Endothelial cell of umbilical vein (primary cell): ENCODE measurements around the gene DZIP1. TPM values are rescaled to one million over a fixed set of nuclear protein-coding genes. Genes with fewer than 3 reads are reported as not detected.
A peak's percentile ranks its signal among the peaks of the same experiment; 100 is the strongest.

Experiments used
- BruUV-seq: library from RNA; stranded (reverse); fragments of 400-500 nt; replicated peaks from 2 replicates; lab custom pipeline; 2021; lab: Mats Ljungman, UMichigan
- CTCF ChIA-PET: fragments of 300-600, 350-600 bp; sonication (Branson Sonifier 250); formaldehyde crosslinking; loops from one replicate; lab custom pipeline; 2021; ENCODE audit warnings: antibody characterized with exemption, inconsistent platforms; lab: Charles Lee
- POLR2A ChIA-PET: fragments of 300-600, 350-600 bp; sonication (Branson Sonifier 250); formaldehyde crosslinking; loops from one replicate; lab custom pipeline; 2021; ENCODE audit warnings: antibody characterized with exemption, inconsistent platforms; lab: Charles Lee
- DNase-seq: peaks from one replicate; pipeline ENCODE4 v3.0.0-alpha.2; 2011; ENCODE audit warnings: low read depth, low spot score
- FAIRE-seq: peaks from 2 replicates; lab custom pipeline; 2011; peaks lifted over from hg19 to GRCh38; lab: Jason Lieb, UNC
- H2AFZ ChIP-seq: 2 replicates; pipeline ENCODE4 v1.6.0; 2012; ENCODE audit warnings: low read depth, low read length, control low read depth, inconsistent platforms
- H3K27ac ChIP-seq: 2 replicates; pipeline ENCODE4 v1.5.1; 2011; ENCODE audit warnings: low read depth, mild to moderate bottlenecking, control low read depth, low read length, moderate library complexity; ENCODE audit not compliant: insufficient read depth
- H3K27me3 ChIP-seq, 2 experiments: 2 replicates each; pipeline versions ENCODE4 v1.6.0 to v1.6.1; 2011; ENCODE audit warnings: low read length in 2 of 2, mixed read lengths in 1 of 2; ENCODE audit not compliant: control insufficient read depth in 2 of 2, insufficient read depth in 2 of 2
- H3K36me3 ChIP-seq, 2 experiments: 2 replicates in 1 of 2; 3 replicates in 1 of 2; pipeline ENCODE4 v1.5.1; 2011; ENCODE audit warnings: low read length in 2 of 2, mild to moderate bottlenecking in 1 of 2, moderate library complexity in 1 of 2; ENCODE audit not compliant: control insufficient read depth in 2 of 2, insufficient read depth in 2 of 2; ENCODE audit errors: extremely low read depth in 1 of 2
- H3K4me1 ChIP-seq: 3 replicates; pipeline ENCODE4 v1.5.1; 2011; ENCODE audit warnings: mild to moderate bottlenecking, low read length; ENCODE audit not compliant: control insufficient read depth, insufficient read depth; ENCODE audit errors: extremely low read depth
- H3K4me2 ChIP-seq: 2 replicates; pipeline ENCODE4 v1.6.1; 2011; ENCODE audit warnings: low read length, control low read depth, mixed read lengths; ENCODE audit not compliant: insufficient read depth
- H3K4me3 ChIP-seq, 3 experiments: fragments of 200-600 bp in 1 of 3; sonication (generic), shearing (Covaris generic) in 1 of 3; replicated peaks in 1 of 3; 2 replicates each; pipeline ENCODE4 v1.5.1; 2011 to 2016; ENCODE audit warnings: control low read depth in 3 of 3, low read length in 3 of 3, mild to moderate bottlenecking in 2 of 3, inconsistent platforms in 1 of 3, low read depth in 1 of 3, moderate library complexity in 1 of 3; ENCODE audit not compliant: insufficient read depth in 1 of 3
- H3K79me2 ChIP-seq: 2 replicates; pipeline ENCODE4 v1.6.0; 2012; ENCODE audit warnings: low read length, inconsistent platforms; ENCODE audit not compliant: control insufficient read depth, insufficient read depth
- H3K9ac ChIP-seq: replicated peaks from 2 replicates; pipeline ENCODE3; 2011; ENCODE audit warnings: low read length, control low read depth; ENCODE audit not compliant: insufficient read depth; ENCODE audit errors: extremely low read depth
- H3K9me1 ChIP-seq: replicated peaks from 3 replicates; pipeline ENCODE4 v1.6.0; 2011; ENCODE audit warnings: mild to moderate bottlenecking, low read length; ENCODE audit not compliant: control insufficient read depth, insufficient read depth; ENCODE audit errors: extremely low read depth
- H3K9me3 ChIP-seq: replicated peaks from 2 replicates; pipeline ENCODE4 v1.5.1; 2012; ENCODE audit warnings: low read length, inconsistent platforms; ENCODE audit not compliant: control insufficient read depth, insufficient read depth
- H4K20me1 ChIP-seq: replicated peaks from 2 replicates; pipeline ENCODE3; 2011; ENCODE audit warnings: mild to moderate bottlenecking, low read length; ENCODE audit not compliant: control insufficient read depth, insufficient read depth; ENCODE audit errors: extremely low read depth
- CTCF ChIP-seq, 2 donors: IDR thresholded peaks; 1 replicate in 1 of 2; 2 replicates in 1 of 2; pipeline ENCODE4 v1.5.1; 2011; ENCODE audit warnings: low read length in 2 of 2, mild to moderate bottlenecking in 2 of 2, moderate library complexity in 2 of 2, control low read depth in 1 of 2, inconsistent platforms in 1 of 2, low read depth in 1 of 2; ENCODE audit not compliant: insufficient read depth in 1 of 2; ENCODE audit errors: extremely low read depth in 1 of 2
- EZH2 ChIP-seq: IDR thresholded peaks from 2 replicates; pipeline ENCODE4 v1.6.1; 2012; ENCODE audit warnings: borderline replicate concordance, low read depth, mild to moderate bottlenecking, moderate library complexity, low read length, inconsistent platforms; ENCODE audit not compliant: severe bottlenecking
- FOS ChIP-seq: IDR thresholded peaks from 2 replicates; pipeline ENCODE4 v1.6.1; 2011; ENCODE audit warnings: mild to moderate bottlenecking, low read length, moderate library complexity, borderline replicate concordance; ENCODE audit not compliant: insufficient read depth
- GATA2 ChIP-seq: IDR thresholded peaks from 2 replicates; pipeline ENCODE4 v1.7.0; 2011; ENCODE audit warnings: low read depth, mild to moderate bottlenecking, moderate library complexity, mixed read lengths, low read length; ENCODE audit not compliant: insufficient read length, insufficient read depth
- JUN ChIP-seq: IDR thresholded peaks from 2 replicates; pipeline ENCODE4 v1.6.1; 2011; ENCODE audit warnings: borderline replicate concordance, low read depth; ENCODE audit not compliant: insufficient read length, insufficient read depth
- MAX ChIP-seq: IDR thresholded peaks from 2 replicates; pipeline ENCODE4 v1.6.1; 2011; ENCODE audit not compliant: insufficient read depth, insufficient read length
- MYC ChIP-seq: IDR thresholded peaks from one replicate; pipeline ENCODE4 v1.6.1; 2011; ENCODE audit warnings: mild to moderate bottlenecking, low read depth, low read length
- POLR2A ChIP-seq: IDR thresholded peaks from 2 replicates; pipeline ENCODE4 v1.6.1; 2012; ENCODE audit warnings: low read depth, mild to moderate bottlenecking, control low read depth, low read length
- POLR2AphosphoS5 ChIP-seq: IDR thresholded peaks from 2 replicates; pipeline ENCODE4 v1.6.1; 2012; ENCODE audit warnings: low read depth, mild to moderate bottlenecking, control low read depth, low read length, moderate library complexity; ENCODE audit not compliant: insufficient read depth
- dilution Hi-C: fragments of 300-500 bp; cut with MboI; formaldehyde crosslinking; loops from one replicate; pipeline ENCODE4 v1.15.0; 2019; ENCODE audit warnings: low sequenced_read_pairs; ENCODE audit not compliant: extremely low pct_ligation_motif_present
- intact Hi-C: fragments of 100-400 bp; cut with micrococcal nuclease; formaldehyde crosslinking; loops from one replicate; pipeline ENCODE4 v1.10.0; 2022
- polyA plus RNA-seq, 4 experiments: library from polyadenylated mRNA; depleted of rRNA in 3 of 4; stranded (reverse) in 3 of 4; unstranded in 1 of 4; fragments of >200 nt; gene quantifications; 2 replicates each; pipeline versions ENCODE4 v1.2.1 to v1.2.3, GENCODE V29; 2011 to 2012; ENCODE audit warnings: missing spikeins in 1 of 4
- total RNA-seq: library from RNA; stranded (reverse); gene quantifications from 2 replicates; pipeline ENCODE4 v1.2.3, GENCODE V29; 2021

DZIP1 gene
- total and polyA plus RNA-seq, 2 donors (not counting 3 experiments of a cell fraction or from before 2014, with no cell fraction given), result 8.6 to 32.1 TPM

GRCh38 chr13:95573221-95573620, 71.3 kb downstream of the DZIP1 start:
- no peak for TF ChIP-seq CTCF (IDR thresholded peaks at IDR 0.05; ENCODE audit: extremely low read depth in 1 of 2, insufficient read depth in 1 of 2, low read depth in 1 of 2, low read length in 2 of 2)
- TF ChIP-seq JUN, result no peak
- TF ChIP-seq EZH2, result no peak
- TF ChIP-seq FOS, result peak; percentile 27
- dilution Hi-C loops, result no loop called here
- H2AFZ ChIP-seq, result no peak overlapping the region
- no peak overlapping the region for H3K9ac ChIP-seq
- intact Hi-C loops, result no loop called here
- no peaks in the 10 kb centered on the region for H3K79me2 ChIP-seq
- H4K20me1 ChIP-seq, result no peaks in the 10 kb centered on the region
- ChIA-PET POLR2A (no interaction called here), CTCF (interaction anchor here (1.5 kb wide), 1 partner anchor 36 kb away, joined by 7 read pairs; no protein-coding TSS in a partner anchor)
- no peaks in the 10 kb centered on the region for H3K36me3 ChIP-seq
- FAIRE-seq (peak; percentile 75), DNase-seq (peak; percentile 51)
- H3K9me1 ChIP-seq, result no peaks in the 10 kb centered on the region
- no peak overlapping the region for H3K4me2 ChIP-seq
- H3K27ac ChIP-seq, result no peak overlapping the region
- no peaks in the 10 kb centered on the region for H3K9me3 ChIP-seq
- H3K4me1 ChIP-seq, result peaks cover 4% of the 10 kb centered on the region
- no peak overlapping the region for H3K4me3 ChIP-seq
- no peaks in the 10 kb centered on the region for H3K27me3 ChIP-seq
- no TSS peak for BruUV-seq

- H3K27me3 ChIP-seq, result no peaks in the 10 kb centered on the region
- no peaks in the 10 kb centered on the region for H3K79me2 ChIP-seq
- BruUV-seq, result no TSS peak
- FAIRE-seq (no peak), DNase-seq (no peak)
- H3K27ac ChIP-seq, result no peak overlapping the region
- H3K9me3 ChIP-seq, result no peaks in the 10 kb centered on the region
- peaks cover 4% of the 10 kb centered on the region for H3K4me1 ChIP-seq
- intact Hi-C loops (no loop called here), dilution Hi-C loops (no loop called here)
- TF ChIP-seq EZH2 (no peak), MYC (no peak), POLR2A (no peak), POLR2AphosphoS5 (no peak), CTCF (IDR thresholded peaks at IDR 0.05; ENCODE audit: extremely low read depth in 1 of 2, insufficient read depth in 1 of 2, low read depth in 1 of 2, low read length in 2 of 2) (no peak), JUN (no peak), FOS (no peak), GATA2 (no peak), MAX (no peak)
- no peaks in the 10 kb centered on the region for H3K9me1 ChIP-seq
- no peaks in the 10 kb centered on the region for H3K36me3 ChIP-seq
- CTCF ChIA-PET, result interaction anchor here (1.5 kb wide), 1 partner anchor 34 kb away, joined by 7 read pairs; no protein-coding TSS in a partner anchor
- no peak overlapping the region for H2AFZ ChIP-seq
- H3K4me2 ChIP-seq, result no peak overlapping the region
- no peak overlapping the region for H3K4me3 ChIP-seq
- H3K9ac ChIP-seq, result no peak overlapping the region
- POLR2A ChIA-PET, result no interaction called here
- H4K20me1 ChIP-seq, result no peaks in the 10 kb centered on the region
These were observed 72.6 kb downstream of the DZIP1 start for GRCh38 chr13:95571941-95572340.
